ENCODE results near the gene KLF13. TPM values are rescaled to one million over a fixed set of nuclear protein-coding genes. Genes with fewer than 3 reads are reported as not detected.
A peak's percentile ranks its signal among the peaks of the same experiment; 100 is the strongest.

Gene KLF13
- total RNA-seq, 1 experiment from 2014 or later, result 60.1 TPM

DNA sequence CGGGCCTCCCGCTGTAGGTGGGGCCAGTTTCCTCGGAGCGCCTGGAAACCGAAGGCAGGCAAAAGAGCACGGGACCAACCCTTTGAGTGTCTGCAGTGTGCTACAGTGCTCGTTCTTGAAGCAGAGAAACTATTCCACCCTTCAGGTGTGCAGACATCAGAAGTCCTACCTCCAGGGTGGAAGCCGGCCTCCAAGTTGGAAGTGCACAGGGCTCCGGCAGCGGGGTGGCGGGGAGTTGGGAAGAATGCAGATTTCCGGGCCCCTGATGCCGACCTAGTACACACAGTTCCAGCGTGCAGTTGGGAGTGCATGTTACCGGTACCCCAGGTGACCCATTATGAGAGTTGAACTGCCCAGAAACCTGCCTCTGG is 3.0 kb downstream of the KLF13 start:
- Histone ChIP-seq H3K9ac (ENCODE audit: low read length) (no peak overlapping the region), H3K9me2 (ENCODE audit: insufficient read depth) (no peaks in the 10 kb centered on the region), H4K20me1 (ENCODE audit: insufficient read depth) (no peaks in the 10 kb centered on the region), H3K27me3 (ENCODE audit: insufficient read depth, low read length) (no peaks in the 10 kb centered on the region), H3K79me2 (ENCODE audit: insufficient read depth, low read length) (peaks cover 53% of the 10 kb centered on the region), H3K4me1 (ENCODE audit: control insufficient read depth in 1 of 2, insufficient read depth in 2 of 2, low read length in 2 of 2) (peaks cover 11 to 24% of the 10 kb centered on the region in 2 experiments; a peak in 2 of 4 replicates), H3K4me2 (ENCODE audit: low read length) (peak overlapping the region; percentile 78), H3K36me3 (ENCODE audit: control insufficient read depth in 1 of 2, insufficient read depth in 2 of 2, low read length in 2 of 2) (no peaks in the 10 kb centered on the region), H3K27ac (ENCODE audit: low read depth, low read length) (no peak overlapping the region), H3K9me3 (ENCODE audit: control insufficient read depth in 1 of 2, insufficient read depth in 1 of 2, low read depth in 1 of 2, low read length in 2 of 2) (no peaks in the 10 kb centered on the region), H3K4me3 (replicated peaks in 1 of 2; ENCODE audit: low read depth in 1 of 2, low read length in 2 of 2) (0 out of 4 replicates have a peak overlapping the region, but pooled peaks of 1 of the 2 experiments have one; percentile 80), H2AFZ (ENCODE audit: low read depth, low read length, poor library complexity, severe bottlenecking) (no peak overlapping the region)
- intact Hi-C loops (cut with micrococcal nuclease), result loop anchor here (5.0 kb wide), 1 partner anchor 68 kb away; no protein-coding TSS in a partner anchor
- ChIA-PET CTCF (no interaction called here), POLR2A (interaction anchor here (1.0 kb wide), 1 partner anchor 105 kb away, joined by 3 read pairs; no protein-coding TSS in a partner anchor), RAD21 (ENCODE audit: low non-redundant PET in 1 of 2, low total read pairs in 2 of 2, uncharacterized antibody in 2 of 2, unreplicated experiment in 2 of 2) (no interaction called here)
- no TSS peak for BruUV-seq (replicated peaks)
- ATAC-seq (no peak), DNase-seq (ENCODE audit: low read depth, low spot score) (no peak)
- TF ChIP-seq ELF1 (IDR thresholded peaks at IDR 0.05; ENCODE audit: borderline replicate concordance, low read depth), result no peak
- TF ChIP-seq EGR1 (IDR thresholded peaks at IDR 0.05; ENCODE audit: low read depth), result no peak
- TF ChIP-seq, protein P1, sequence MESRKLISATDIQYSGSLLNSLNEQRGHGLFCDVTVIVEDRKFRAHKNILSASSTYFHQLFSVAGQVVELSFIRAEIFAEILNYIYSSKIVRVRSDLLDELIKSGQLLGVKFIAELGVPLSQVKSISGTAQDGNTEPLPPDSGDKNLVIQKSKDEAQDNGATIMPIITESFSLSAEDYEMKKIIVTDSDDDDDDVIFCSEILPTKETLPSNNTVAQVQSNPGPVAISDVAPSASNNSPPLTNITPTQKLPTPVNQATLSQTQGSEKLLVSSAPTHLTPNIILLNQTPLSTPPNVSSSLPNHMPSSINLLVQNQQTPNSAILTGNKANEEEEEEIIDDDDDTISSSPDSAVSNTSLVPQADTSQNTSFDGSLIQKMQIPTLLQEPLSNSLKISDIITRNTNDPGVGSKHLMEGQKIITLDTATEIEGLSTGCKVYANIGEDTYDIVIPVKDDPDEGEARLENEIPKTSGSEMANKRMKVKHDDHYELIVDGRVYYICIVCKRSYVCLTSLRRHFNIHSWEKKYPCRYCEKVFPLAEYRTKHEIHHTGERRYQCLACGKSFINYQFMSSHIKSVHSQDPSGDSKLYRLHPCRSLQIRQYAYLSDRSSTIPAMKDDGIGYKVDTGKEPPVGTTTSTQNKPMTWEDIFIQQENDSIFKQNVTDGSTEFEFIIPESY (IDR thresholded peaks at IDR 0.05; ENCODE audit: extremely low read depth, insufficient replicate concordance, low read length), result no peak

DNA sequence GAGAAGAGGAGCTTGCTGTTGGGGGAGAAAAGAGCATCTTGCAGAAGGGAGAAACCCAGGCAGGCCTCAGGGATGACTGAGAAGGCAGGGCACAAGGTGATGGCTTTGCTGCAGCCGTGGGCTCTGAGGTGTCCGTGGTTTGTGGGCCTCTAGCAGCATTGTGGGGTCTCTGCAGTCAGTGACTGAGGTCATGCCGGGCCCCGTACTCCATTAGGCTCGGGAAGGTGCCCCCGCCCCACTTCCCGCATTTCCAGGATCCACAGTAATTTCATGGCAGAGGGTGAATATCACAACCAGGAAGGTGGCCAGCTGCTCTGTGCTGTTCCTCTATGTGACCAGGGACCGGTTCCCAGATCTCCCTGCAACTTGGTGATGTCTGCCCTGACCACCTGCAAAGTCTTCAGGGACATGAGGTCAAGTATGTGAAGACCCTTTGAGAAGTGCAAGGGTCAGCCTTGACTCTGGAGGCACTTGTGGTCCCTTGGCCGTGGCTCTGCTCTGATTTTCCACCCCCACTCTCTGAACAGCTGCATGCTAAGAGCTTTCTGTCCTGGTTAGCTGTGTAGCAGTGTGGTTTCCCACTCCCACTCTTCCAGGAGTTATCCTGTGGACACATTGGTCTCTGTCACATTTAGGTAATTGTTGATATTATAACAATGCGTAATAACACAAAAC is 3.6 kb downstream of the KLF13 start:
- CTCF ChIA-PET, result no interaction called here
- RAD21 ChIA-PET (ENCODE audit: low non-redundant PET in 1 of 2, low total read pairs in 2 of 2, uncharacterized antibody in 2 of 2, unreplicated experiment in 2 of 2), result no interaction called here
- no peak overlapping the region for H2AFZ ChIP-seq (ENCODE audit: low read depth, low read length, poor library complexity, severe bottlenecking)
- no peaks in the 10 kb centered on the region for H4K20me1 ChIP-seq (ENCODE audit: insufficient read depth)
- H3K27ac ChIP-seq (ENCODE audit: low read depth, low read length), result no peak overlapping the region
- no TSS peak for BruUV-seq (replicated peaks)
- H3K36me3 ChIP-seq (ENCODE audit: control insufficient read depth in 1 of 2, insufficient read depth in 2 of 2, low read length in 2 of 2), result no peaks in the 10 kb centered on the region
- H3K79me2 ChIP-seq (ENCODE audit: insufficient read depth, low read length), result peaks cover 56% of the 10 kb centered on the region
- peaks cover 8 to 19% of the 10 kb centered on the region in 2 experiments; a peak in 2 of 4 replicates for H3K4me1 ChIP-seq (ENCODE audit: control insufficient read depth in 1 of 2, insufficient read depth in 2 of 2, low read length in 2 of 2)
- H3K4me2 ChIP-seq (ENCODE audit: low read length), result no peak overlapping the region
- DNase-seq (ENCODE audit: low read depth, low spot score) (no peak), ATAC-seq (no peak)
- H3K4me3 ChIP-seq (replicated peaks in 1 of 2; ENCODE audit: low read depth in 1 of 2, low read length in 2 of 2), result no peak overlapping the region
- no peak overlapping the region for H3K9ac ChIP-seq (ENCODE audit: low read length)
- no peaks in the 10 kb centered on the region for H3K9me2 ChIP-seq (ENCODE audit: insufficient read depth)
- POLR2A ChIA-PET, result no interaction called here
- H3K9me3 ChIP-seq (ENCODE audit: control insufficient read depth in 1 of 2, insufficient read depth in 1 of 2, low read depth in 1 of 2, low read length in 2 of 2), result no peaks in the 10 kb centered on the region
- H3K27me3 ChIP-seq (ENCODE audit: insufficient read depth, low read length), result no peaks in the 10 kb centered on the region
- intact Hi-C loops (cut with micrococcal nuclease), result no loop called here
- TF ChIP-seq CEBPB (IDR thresholded peaks at IDR 0.05; ENCODE audit: low read depth), result no peak
- no peak for TF ChIP-seq ZNF274 (IDR thresholded peaks at IDR 0.05; ENCODE audit: low read depth, low read length)
- no peak for TF ChIP-seq FOSL1 (IDR thresholded peaks at IDR 0.05; ENCODE audit: low read depth)
- TF ChIP-seq, protein P2, sequence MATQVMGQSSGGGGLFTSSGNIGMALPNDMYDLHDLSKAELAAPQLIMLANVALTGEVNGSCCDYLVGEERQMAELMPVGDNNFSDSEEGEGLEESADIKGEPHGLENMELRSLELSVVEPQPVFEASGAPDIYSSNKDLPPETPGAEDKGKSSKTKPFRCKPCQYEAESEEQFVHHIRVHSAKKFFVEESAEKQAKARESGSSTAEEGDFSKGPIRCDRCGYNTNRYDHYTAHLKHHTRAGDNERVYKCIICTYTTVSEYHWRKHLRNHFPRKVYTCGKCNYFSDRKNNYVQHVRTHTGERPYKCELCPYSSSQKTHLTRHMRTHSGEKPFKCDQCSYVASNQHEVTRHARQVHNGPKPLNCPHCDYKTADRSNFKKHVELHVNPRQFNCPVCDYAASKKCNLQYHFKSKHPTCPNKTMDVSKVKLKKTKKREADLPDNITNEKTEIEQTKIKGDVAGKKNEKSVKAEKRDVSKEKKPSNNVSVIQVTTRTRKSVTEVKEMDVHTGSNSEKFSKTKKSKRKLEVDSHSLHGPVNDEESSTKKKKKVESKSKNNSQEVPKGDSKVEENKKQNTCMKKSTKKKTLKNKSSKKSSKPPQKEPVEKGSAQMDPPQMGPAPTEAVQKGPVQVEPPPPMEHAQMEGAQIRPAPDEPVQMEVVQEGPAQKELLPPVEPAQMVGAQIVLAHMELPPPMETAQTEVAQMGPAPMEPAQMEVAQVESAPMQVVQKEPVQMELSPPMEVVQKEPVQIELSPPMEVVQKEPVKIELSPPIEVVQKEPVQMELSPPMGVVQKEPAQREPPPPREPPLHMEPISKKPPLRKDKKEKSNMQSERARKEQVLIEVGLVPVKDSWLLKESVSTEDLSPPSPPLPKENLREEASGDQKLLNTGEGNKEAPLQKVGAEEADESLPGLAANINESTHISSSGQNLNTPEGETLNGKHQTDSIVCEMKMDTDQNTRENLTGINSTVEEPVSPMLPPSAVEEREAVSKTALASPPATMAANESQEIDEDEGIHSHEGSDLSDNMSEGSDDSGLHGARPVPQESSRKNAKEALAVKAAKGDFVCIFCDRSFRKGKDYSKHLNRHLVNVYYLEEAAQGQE (IDR thresholded peaks at IDR 0.05; ENCODE audit: low read depth), result no peak
- TF ChIP-seq SRF (IDR thresholded peaks at IDR 0.05; ENCODE audit: low read depth), result no peak
- no peak for TF ChIP-seq EGR1 (IDR thresholded peaks at IDR 0.05; ENCODE audit: low read depth)
- TF ChIP-seq CBX3 (IDR thresholded peaks at IDR 0.05; ENCODE audit: low read depth), result no peak
- TF ChIP-seq, protein P3, sequence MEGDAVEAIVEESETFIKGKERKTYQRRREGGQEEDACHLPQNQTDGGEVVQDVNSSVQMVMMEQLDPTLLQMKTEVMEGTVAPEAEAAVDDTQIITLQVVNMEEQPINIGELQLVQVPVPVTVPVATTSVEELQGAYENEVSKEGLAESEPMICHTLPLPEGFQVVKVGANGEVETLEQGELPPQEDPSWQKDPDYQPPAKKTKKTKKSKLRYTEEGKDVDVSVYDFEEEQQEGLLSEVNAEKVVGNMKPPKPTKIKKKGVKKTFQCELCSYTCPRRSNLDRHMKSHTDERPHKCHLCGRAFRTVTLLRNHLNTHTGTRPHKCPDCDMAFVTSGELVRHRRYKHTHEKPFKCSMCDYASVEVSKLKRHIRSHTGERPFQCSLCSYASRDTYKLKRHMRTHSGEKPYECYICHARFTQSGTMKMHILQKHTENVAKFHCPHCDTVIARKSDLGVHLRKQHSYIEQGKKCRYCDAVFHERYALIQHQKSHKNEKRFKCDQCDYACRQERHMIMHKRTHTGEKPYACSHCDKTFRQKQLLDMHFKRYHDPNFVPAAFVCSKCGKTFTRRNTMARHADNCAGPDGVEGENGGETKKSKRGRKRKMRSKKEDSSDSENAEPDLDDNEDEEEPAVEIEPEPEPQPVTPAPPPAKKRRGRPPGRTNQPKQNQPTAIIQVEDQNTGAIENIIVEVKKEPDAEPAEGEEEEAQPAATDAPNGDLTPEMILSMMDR (IDR thresholded peaks at IDR 0.05 in 2 of 3, conservative IDR thresholded peaks at IDR 0.05 in 1 of 3; ENCODE audit: borderline replicate concordance in 1 of 3, insufficient read depth in 1 of 3, low read depth in 2 of 3, low read length in 2 of 3), result no peak
- no peak for TF ChIP-seq ZFX (IDR thresholded peaks at IDR 0.05)
- no peak for TF ChIP-seq RAD21 (IDR thresholded peaks at IDR 0.05; ENCODE audit: low read depth)

Measured in HCT116 (cell line).